RPMI8226 (cell line): ENCODE measurements around the gene ANGPT4.
"Not testable (repeated sequence)": the region's sequence is repeated elsewhere in the genome, so short reads cannot be mapped to it uniquely, and the experiment has no call there.

ENCODE experiments used
- DNase-seq: peaks from one replicate; pipeline ENCODE4 v3.0.0-alpha.2; 2015

Gene ANGPT4

GRCh38 chr20:905396-905961 is 10.7 kb downstream of the ANGPT4 start:
- DNase-seq, result no peak

- no peak for DNase-seq
These were observed 12.0 kb downstream of the ANGPT4 start for GRCh38 chr20:904039-904545.

- DNase-seq, result not testable (repeated sequence)
These were observed 18.7 kb downstream of the ANGPT4 start for GRCh38 chr20:897436-897835.

GRCh38 chr20:896501-897025 is 19.6 kb downstream of the ANGPT4 start:
- DNase-seq, result no peak

GRCh38 chr20:892371-892770 is 23.8 kb downstream of the ANGPT4 start:
- not testable (repeated sequence) for DNase-seq

GRCh38 chr20:891706-892080 is 24.4 kb downstream of the ANGPT4 start:
- DNase-seq, result no peak

GRCh38 chr20:891058-891705 is 25.0 kb downstream of the ANGPT4 start:
- DNase-seq, result no peak

GRCh38 chr20:890666-891057 is 25.5 kb downstream of the ANGPT4 start:
- DNase-seq, result no peak

- no peak for DNase-seq
These were observed 26.1 kb downstream of the ANGPT4 start for GRCh38 chr20:889932-890463.

GRCh38 chr20:889106-889505 is 27.0 kb downstream of the ANGPT4 start:
- no peak for DNase-seq

GRCh38 chr20:888057-888456 is 28.1 kb downstream of the ANGPT4 start:
- DNase-seq, result no peak

GRCh38 chr20:887137-887536 is 29.0 kb downstream of the ANGPT4 start:
- no peak for DNase-seq

- DNase-seq, result peak; percentile 48
These were observed 30.9 kb downstream of the ANGPT4 start for GRCh38 chr20:884983-885952.

GRCh38 chr20:881783-882144 is 34.4 kb downstream of the ANGPT4 start:
- DNase-seq, result no peak

GRCh38 chr20:881051-881782 is 34.9 kb downstream of the ANGPT4 start:
- DNase-seq, result no peak

- DNase-seq, result no peak
These were observed 36.5 kb downstream of the ANGPT4 start for GRCh38 chr20:879626-880025.

- DNase-seq, result peak; percentile 71
These were observed 37.4 kb downstream of the ANGPT4 start for GRCh38 chr20:878511-879307.

GRCh38 chr20:877814-878213 is 38.3 kb downstream of the ANGPT4 start:
- DNase-seq, result no peak

- DNase-seq, result no peak
These were observed 41.0 kb downstream of the ANGPT4 start for GRCh38 chr20:875115-875514.

GRCh38 chr20:873875-874607 is 42.1 kb downstream of the ANGPT4 start:
- DNase-seq, result no peak
